H9 (cell line): ENCODE data around the gene ARHGDIB. TPM values are rescaled to one million over a fixed set of nuclear protein-coding genes. Genes with fewer than 3 reads are reported as not detected.

Source experiments
- DNase-seq: peaks from one replicate; pipeline ENCODE4 v3.0.0-alpha.2; 2017
- H2AFZ ChIP-seq: one replicate; pipeline ENCODE4 v1.6.1; 2013; ENCODE audit warnings: mild to moderate bottlenecking, low read length, control low read depth, moderate library complexity
- H2AK5ac ChIP-seq: 2 replicates; pipeline ENCODE4 v1.6.1; 2013; ENCODE audit warnings: low read length, control low read depth, mixed read lengths; ENCODE audit not compliant: insufficient read length
- H2BK120ac ChIP-seq: one replicate; pipeline ENCODE4 v1.6.1; 2013; ENCODE audit warnings: low read depth, mild to moderate bottlenecking, low read length, control low read depth, inconsistent platforms; ENCODE audit not compliant: poor library complexity, severe bottlenecking
- H2BK12ac ChIP-seq: 2 replicates; pipeline ENCODE4 v1.6.1; 2013; ENCODE audit warnings: low read length, control low read depth, mixed read lengths, low read depth; ENCODE audit not compliant: insufficient read length
- H2BK15ac ChIP-seq: 2 replicates; pipeline ENCODE4 v1.6.1; 2013; ENCODE audit warnings: low read depth, low read length, control low read depth
- H2BK20ac ChIP-seq: one replicate; pipeline ENCODE4 v1.6.1; 2013; ENCODE audit warnings: low read depth, mild to moderate bottlenecking, low read length, control low read depth, inconsistent platforms; ENCODE audit not compliant: poor library complexity, severe bottlenecking
- H2BK5ac ChIP-seq: 2 replicates; pipeline ENCODE4 v1.6.1; 2013; ENCODE audit warnings: low read length, control low read depth, mixed read lengths; ENCODE audit not compliant: insufficient read length
- H3K14ac ChIP-seq: 2 replicates; pipeline ENCODE4 v1.6.1; 2013; ENCODE audit warnings: low read length, control low read depth; ENCODE audit not compliant: insufficient read depth
- H3K18ac ChIP-seq: 2 replicates; pipeline ENCODE4 v1.6.1; 2013; ENCODE audit warnings: low read depth, mild to moderate bottlenecking, mixed read lengths, low read length, control low read depth; ENCODE audit not compliant: insufficient read length
- H3K23ac ChIP-seq: 2 replicates; pipeline ENCODE4 v1.6.1; 2013; ENCODE audit warnings: low read length, control low read depth, mixed read lengths, low read depth; ENCODE audit not compliant: insufficient read length
- H3K23me2 ChIP-seq: 2 replicates; pipeline ENCODE4 v1.6.1; 2013; ENCODE audit warnings: low read depth, mild to moderate bottlenecking, mixed read lengths, low read length, control low read depth; ENCODE audit not compliant: insufficient read length, poor library complexity, severe bottlenecking
- H3K27ac ChIP-seq: 2 replicates; pipeline ENCODE4 v1.5.1; 2013; ENCODE audit warnings: low read length, control low read depth, mixed read lengths, low read depth; ENCODE audit not compliant: insufficient read length
- H3K27me3 ChIP-seq: 2 replicates; pipeline ENCODE4 v1.6.1; 2013; ENCODE audit warnings: low read length, control low read depth, inconsistent platforms; ENCODE audit not compliant: insufficient read depth
- H3K4ac ChIP-seq: 2 replicates; pipeline ENCODE4 v1.6.1; 2013; ENCODE audit warnings: low read depth, mild to moderate bottlenecking, control low read depth, inconsistent platforms, low read length, moderate library complexity
- H3K4me1 ChIP-seq: 2 replicates; pipeline ENCODE4 v1.6.1; 2013; ENCODE audit warnings: low read length, control low read depth, inconsistent platforms; ENCODE audit not compliant: insufficient read depth
- H3K4me2 ChIP-seq: 2 replicates; pipeline ENCODE4 v1.6.1; 2013; ENCODE audit warnings: low read length, control low read depth, mixed read lengths; ENCODE audit not compliant: insufficient read length, insufficient read depth
- H3K56ac ChIP-seq: 2 replicates; pipeline ENCODE4 v1.6.1; 2013; ENCODE audit warnings: low read depth, mild to moderate bottlenecking, mixed read lengths, low read length, control low read depth; ENCODE audit not compliant: insufficient read length
- H3K79me1 ChIP-seq: 2 replicates; pipeline ENCODE4 v1.6.1; 2013; ENCODE audit warnings: low read depth, mild to moderate bottlenecking, moderate library complexity, low read length, control low read depth, inconsistent platforms; ENCODE audit not compliant: insufficient read depth, poor library complexity, severe bottlenecking
- H3K79me2 ChIP-seq: 2 replicates; pipeline ENCODE4 v1.6.1; 2013; ENCODE audit warnings: low read length, control low read depth, inconsistent platforms; ENCODE audit not compliant: insufficient read depth
- H3K9ac ChIP-seq: 2 replicates; pipeline ENCODE4 v1.6.1; 2013; ENCODE audit warnings: low read length, control low read depth, mixed read lengths; ENCODE audit not compliant: insufficient read length; ENCODE audit errors: extremely low read depth
- H3K9me3 ChIP-seq: one replicate; pipeline ENCODE4 v1.6.1; 2013; ENCODE audit warnings: low read depth, low read length, inconsistent platforms; ENCODE audit not compliant: control insufficient read depth
- H3T11ph ChIP-seq: one replicate; pipeline ENCODE4 v1.6.1; 2013; ENCODE audit warnings: mild to moderate bottlenecking, low read length, control low read depth, inconsistent platforms
- H4K20me1 ChIP-seq: one replicate; pipeline ENCODE4 v1.6.1; 2013; ENCODE audit not compliant: control insufficient read depth, insufficient read length, insufficient read depth
- H4K5ac ChIP-seq: 2 replicates; pipeline ENCODE4 v1.6.1; 2013; ENCODE audit warnings: low read depth, mild to moderate bottlenecking, mixed read lengths, low read length, control low read depth; ENCODE audit not compliant: insufficient read length
- H4K8ac ChIP-seq: replicated peaks from 2 replicates; pipeline ENCODE4 v1.6.1; 2013; ENCODE audit warnings: low read length, control low read depth, mixed read lengths, low read depth; ENCODE audit not compliant: insufficient read length
- H4K91ac ChIP-seq: 2 replicates; pipeline ENCODE4 v1.6.1; 2013; ENCODE audit warnings: low read depth, mild to moderate bottlenecking, moderate library complexity, mixed read lengths, low read length, control low read depth; ENCODE audit not compliant: insufficient read length
- H3K27ac Mint-ChIP-seq, 3 experiments: 2 replicates in 2 of 3; 3 replicates in 1 of 3; pipeline ENCODE4 v1.8.0; 2020 to 2021; ENCODE audit warnings: mixed read lengths in 3 of 3, mild to moderate bottlenecking in 1 of 3, moderate library complexity in 1 of 3
- H3K27me3 Mint-ChIP-seq: 2 replicates; pipeline ENCODE4 v1.8.0; 2021; ENCODE audit warnings: low read depth, mild to moderate bottlenecking, moderate library complexity, mixed read lengths
- H3K36me3 Mint-ChIP-seq, 3 experiments: 2 replicates in 2 of 3; 3 replicates in 1 of 3; pipeline ENCODE4 v1.8.0; 2020 to 2021; ENCODE audit warnings: low read depth in 3 of 3, mixed read lengths in 3 of 3; ENCODE audit not compliant: insufficient read depth in 1 of 3
- H3K4me1 Mint-ChIP-seq, 2 experiments: 2 replicates each; pipeline ENCODE4 v1.8.0; 2020; ENCODE audit warnings: mixed read lengths in 2 of 2
- H3K4me3 Mint-ChIP-seq, 2 experiments: 2 replicates in 1 of 2; 3 replicates in 1 of 2; pipeline ENCODE4 v1.8.0; 2020 to 2021; ENCODE audit warnings: mild to moderate bottlenecking in 2 of 2, mixed read lengths in 2 of 2, moderate library complexity in 1 of 2
- H3K9me3 Mint-ChIP-seq, 2 experiments: 2 replicates in 1 of 2; 3 replicates in 1 of 2; pipeline ENCODE4 v1.8.0; 2020; ENCODE audit warnings: mild to moderate bottlenecking in 2 of 2, mixed read lengths in 2 of 2, moderate library complexity in 1 of 2
- WGBS: extraction: QIAGEN DNeasy Blood & Tissue Kit; methylation state at CpG from one replicate; pipeline ENCODE4 v1.1.7; 2013; ENCODE audit warnings: missing lambda C conversion rate, low lambda C conversion rate, mixed read lengths; ENCODE audit not compliant: insufficient read length; ENCODE audit errors: extremely low coverage; 5-methylcytosine and 5-hydroxymethylcytosine counted together
- total RNA-seq: library from RNA; stranded (reverse); gene quantifications from 2 replicates; pipeline ENCODE4 v1.2.1, GENCODE V29; 2021
- TF ChIP-seq, protein P1 (sequence below): fragments of 200-600 bp; sonication (generic); conservative IDR thresholded peaks from 3 replicates; pipeline ENCODE4 v1.8.0; 2021; ENCODE audit warnings: antibody characterized with exemption, mild to moderate bottlenecking

The ARHGDIB gene
- total RNA-seq, 1 experiment from 2014 or later, result 0.44 TPM

GRCh38 chr12:14946861-14947260 is 14.5 kb downstream of the ARHGDIB start:
- Histone ChIP-seq H3K79me1 (no peaks in the 10 kb centered on the region), H3K23ac (no peak overlapping the region), H2BK15ac (no peak overlapping the region), H4K20me1 (no peaks in the 10 kb centered on the region), H2BK120ac (no peak overlapping the region), H3K9ac (no peak overlapping the region), H4K5ac (no peak overlapping the region), H2BK5ac (no peak overlapping the region), H2BK12ac (no peak overlapping the region), H2AFZ (no peak overlapping the region), H2AK5ac (no peak overlapping the region), H3K56ac (no peak overlapping the region), H3K79me2 (no peaks in the 10 kb centered on the region), H3T11ph (no peak overlapping the region), H3K4me1 (peaks cover 6% of the 10 kb centered on the region; the same call in 1 of the 2 replicates), H3K4me2 (no peak overlapping the region), H2BK20ac (no peak overlapping the region), H3K14ac (no peak overlapping the region), H3K27me3 (no peaks in the 10 kb centered on the region), H4K8ac (no peak overlapping the region), H3K27ac (no peak overlapping the region), H3K23me2 (no peaks in the 10 kb centered on the region), H3K18ac (no peak overlapping the region), H3K4ac (no peak overlapping the region), H3K9me3 (no peaks in the 10 kb centered on the region), H4K91ac (no peak overlapping the region)
- no peak overlapping the region for H3K27ac Mint-ChIP-seq
- no peaks in the 10 kb centered on the region for H3K36me3 Mint-ChIP-seq
- no peaks in the 10 kb centered on the region; the same call in 1 of the 2 replicates for H3K27me3 Mint-ChIP-seq
- no peak for DNase-seq
- no peaks in the 10 kb centered on the region for H3K9me3 Mint-ChIP-seq
- TF ChIP-seq, protein P1, sequence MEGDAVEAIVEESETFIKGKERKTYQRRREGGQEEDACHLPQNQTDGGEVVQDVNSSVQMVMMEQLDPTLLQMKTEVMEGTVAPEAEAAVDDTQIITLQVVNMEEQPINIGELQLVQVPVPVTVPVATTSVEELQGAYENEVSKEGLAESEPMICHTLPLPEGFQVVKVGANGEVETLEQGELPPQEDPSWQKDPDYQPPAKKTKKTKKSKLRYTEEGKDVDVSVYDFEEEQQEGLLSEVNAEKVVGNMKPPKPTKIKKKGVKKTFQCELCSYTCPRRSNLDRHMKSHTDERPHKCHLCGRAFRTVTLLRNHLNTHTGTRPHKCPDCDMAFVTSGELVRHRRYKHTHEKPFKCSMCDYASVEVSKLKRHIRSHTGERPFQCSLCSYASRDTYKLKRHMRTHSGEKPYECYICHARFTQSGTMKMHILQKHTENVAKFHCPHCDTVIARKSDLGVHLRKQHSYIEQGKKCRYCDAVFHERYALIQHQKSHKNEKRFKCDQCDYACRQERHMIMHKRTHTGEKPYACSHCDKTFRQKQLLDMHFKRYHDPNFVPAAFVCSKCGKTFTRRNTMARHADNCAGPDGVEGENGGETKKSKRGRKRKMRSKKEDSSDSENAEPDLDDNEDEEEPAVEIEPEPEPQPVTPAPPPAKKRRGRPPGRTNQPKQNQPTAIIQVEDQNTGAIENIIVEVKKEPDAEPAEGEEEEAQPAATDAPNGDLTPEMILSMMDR, result no peak
- H3K4me1 Mint-ChIP-seq, result peaks cover 10 to 13% of the 10 kb centered on the region in 2 experiments
- WGBS, result no CpG with 5 or more reads among the region's 1 CpG
- no peak overlapping the region for H3K4me3 Mint-ChIP-seq
